Measurements from ENCODE around the gene PSMB3. TPM values are rescaled to one million over a fixed set of nuclear protein-coding genes. Genes with fewer than 3 reads are reported as not detected.

Gene PSMB3
- total RNA-seq, 1 donor from 2014 or later, result 156 TPM

- Histone ChIP-seq H3K4me1 (ENCODE audit: control insufficient read depth in 3 of 3, insufficient read depth in 3 of 3, low read length in 3 of 3) (peaks cover 40 to 60% (median 58%) of the 10 kb centered on the region in 3 donors), H3K27me3 (ENCODE audit: control insufficient read depth in 3 of 3, insufficient read depth in 3 of 3, low read length in 3 of 3) (peaks cover 11 to 59% (median 39%) of the 10 kb centered on the region in 3 donors), H3K27ac (ENCODE audit: low read depth, low read length) (peak overlapping the region; percentile 75), H3K36me3 (ENCODE audit: control insufficient read depth in 3 of 3, insufficient read depth in 3 of 3, low read length in 3 of 3) (peaks cover 0 to 9% (median 5%) of the 10 kb centered on the region in 3 donors), H3K4me3 (ENCODE audit: low read length in 3 of 3) (peak overlapping the region; percentile 70 to 77 (median 73)), H3K9me3 (ENCODE audit: control insufficient read depth in 3 of 3, low read length in 3 of 3) (no peaks in the 10 kb centered on the region), H3K9ac (ENCODE audit: low read depth in 1 of 3, low read length in 3 of 3) (peak overlapping the region; percentile 33 to 75 (median 74))
Observed at GRCh38 chr17:38748892-38749222, 3.7 kb upstream of the PSMB3 start.

DNA sequence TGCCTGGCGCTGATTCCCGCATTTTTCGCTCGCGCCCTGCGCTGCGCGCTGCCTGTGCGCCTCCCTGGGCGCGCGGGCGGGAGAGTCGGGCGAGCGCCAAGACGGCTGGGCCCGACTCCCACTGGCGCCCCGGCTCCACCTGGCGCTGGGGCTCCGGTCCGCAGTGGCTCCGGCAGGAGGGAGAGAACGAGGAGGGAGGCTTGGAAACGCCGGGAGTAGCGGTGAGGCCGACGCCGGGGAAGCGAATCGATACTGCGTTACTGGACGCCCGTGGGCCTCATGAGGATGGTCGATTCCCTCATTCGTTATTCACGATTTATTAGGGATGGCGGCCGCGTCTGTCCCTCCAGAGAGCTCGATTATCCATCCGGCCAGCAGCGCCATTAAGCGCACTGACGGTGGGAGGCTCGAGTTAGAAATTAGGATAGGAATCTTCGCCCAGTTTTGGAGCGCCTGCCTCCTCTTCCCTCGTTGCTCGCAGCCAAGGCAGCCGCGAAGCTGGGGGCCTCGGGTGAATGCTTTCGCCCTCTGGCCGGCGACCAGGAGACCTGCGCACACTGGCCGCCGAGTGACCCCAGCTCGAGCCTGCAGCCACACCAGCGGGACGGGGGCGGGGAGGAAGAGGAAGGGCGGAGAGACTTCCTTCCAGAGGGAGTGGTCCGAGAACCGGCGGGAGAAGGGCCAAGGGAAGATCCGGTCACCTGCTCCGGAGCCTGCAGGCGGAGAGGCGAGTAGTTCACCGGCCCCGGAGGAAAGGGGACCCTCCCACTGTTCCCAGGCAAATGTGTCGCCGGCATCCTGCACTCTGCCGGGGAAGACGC, 3.1 kb upstream of the PSMB3 start:
- H3K27ac ChIP-seq (ENCODE audit: low read depth, low read length), result peak overlapping the region; percentile 75
- peaks cover 11 to 59% (median 39%) of the 10 kb centered on the region in 3 donors for H3K27me3 ChIP-seq (ENCODE audit: control insufficient read depth in 3 of 3, insufficient read depth in 3 of 3, low read length in 3 of 3)
- H3K36me3 ChIP-seq (ENCODE audit: control insufficient read depth in 3 of 3, insufficient read depth in 3 of 3, low read length in 3 of 3), result peaks cover 1 to 11% (median 5%) of the 10 kb centered on the region in 3 donors
- H3K4me1 ChIP-seq (ENCODE audit: control insufficient read depth in 3 of 3, insufficient read depth in 3 of 3, low read length in 3 of 3), result peaks cover 45 to 66% (median 60%) of the 10 kb centered on the region in 3 donors
- H3K9me3 ChIP-seq (ENCODE audit: control insufficient read depth in 3 of 3, low read length in 3 of 3), result no peaks in the 10 kb centered on the region
- peak overlapping the region; percentile 33 to 75 (median 74) for H3K9ac ChIP-seq (ENCODE audit: low read depth in 1 of 3, low read length in 3 of 3)
- H3K4me3 ChIP-seq (ENCODE audit: low read length in 3 of 3), result peak overlapping the region; percentile 70 to 77 (median 73)

- Histone ChIP-seq H3K9ac (ENCODE audit: low read depth in 1 of 3, low read length in 3 of 3) (peak overlapping the region in 2 of 3 donors; percentile 33 to 75), H3K27me3 (ENCODE audit: control insufficient read depth in 3 of 3, insufficient read depth in 3 of 3, low read length in 3 of 3) (peaks cover 11 to 57% (median 39%) of the 10 kb centered on the region in 3 donors), H3K4me3 (ENCODE audit: low read length in 3 of 3) (peak overlapping the region; percentile 70 to 77 (median 73)), H3K27ac (ENCODE audit: low read depth, low read length) (peak overlapping the region; percentile 57), H3K9me3 (ENCODE audit: control insufficient read depth in 3 of 3, low read length in 3 of 3) (no peaks in the 10 kb centered on the region), H3K4me1 (ENCODE audit: control insufficient read depth in 3 of 3, insufficient read depth in 3 of 3, low read length in 3 of 3) (peaks cover 48 to 69% (median 63%) of the 10 kb centered on the region in 3 donors), H3K36me3 (ENCODE audit: control insufficient read depth in 3 of 3, insufficient read depth in 3 of 3, low read length in 3 of 3) (peaks cover 4 to 15% (median 5%) of the 10 kb centered on the region in 3 donors)
Observed at GRCh38 chr17:38750044-38750311, 2.6 kb upstream of the PSMB3 start.

- peaks cover 48 to 69% (median 63%) of the 10 kb centered on the region in 3 donors for H3K4me1 ChIP-seq (ENCODE audit: control insufficient read depth in 3 of 3, insufficient read depth in 3 of 3, low read length in 3 of 3)
- peaks cover 4 to 15% (median 5%) of the 10 kb centered on the region in 3 donors for H3K36me3 ChIP-seq (ENCODE audit: control insufficient read depth in 3 of 3, insufficient read depth in 3 of 3, low read length in 3 of 3)
- peak overlapping the region in 1 of 3 donors; percentile 75 for H3K9ac ChIP-seq (ENCODE audit: low read depth in 1 of 3, low read length in 3 of 3)
- peaks cover 9 to 57% (median 39%) of the 10 kb centered on the region in 3 donors for H3K27me3 ChIP-seq (ENCODE audit: control insufficient read depth in 3 of 3, insufficient read depth in 3 of 3, low read length in 3 of 3)
- peak overlapping the region in 2 of 3 donors; percentile 70 to 77 for H3K4me3 ChIP-seq (ENCODE audit: low read length in 3 of 3)
- H3K9me3 ChIP-seq (ENCODE audit: control insufficient read depth in 3 of 3, low read length in 3 of 3), result no peaks in the 10 kb centered on the region
- peak overlapping the region; percentile 57 for H3K27ac ChIP-seq (ENCODE audit: low read depth, low read length)
Observed at GRCh38 chr17:38750312-38751121, 2.0 kb upstream of the PSMB3 start.

DNA sequence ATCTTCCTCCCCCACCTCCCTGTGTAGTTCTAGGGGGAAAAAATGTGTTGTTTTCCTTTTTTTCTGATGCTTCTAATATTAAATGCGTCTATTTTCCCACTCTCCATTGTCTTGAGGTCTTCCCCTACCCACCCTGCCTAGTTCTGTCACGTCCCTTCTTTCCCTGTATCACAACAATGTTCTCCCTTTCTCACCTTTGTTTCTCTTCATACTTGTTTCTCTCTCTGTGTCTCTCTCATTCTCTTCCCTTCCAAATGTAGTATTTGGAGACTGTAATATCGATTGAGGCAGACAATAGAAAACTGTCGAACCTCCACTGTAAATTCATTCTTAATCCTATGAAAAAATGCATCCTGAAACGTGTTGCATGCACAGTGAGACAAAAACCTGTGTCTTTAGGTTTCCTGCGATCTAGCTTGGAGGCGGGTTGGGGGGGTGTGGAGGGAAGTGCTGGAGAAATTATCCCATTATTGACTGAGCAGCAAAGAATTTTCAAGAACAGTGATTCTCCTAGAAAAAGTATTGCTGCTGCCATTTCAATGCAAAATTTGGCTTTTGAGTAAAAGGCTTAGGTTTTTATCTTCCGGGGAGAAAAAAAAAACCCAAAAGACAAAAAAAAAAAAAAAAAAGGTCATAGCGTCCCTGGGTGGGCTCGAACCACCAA, 1.3 kb upstream of the PSMB3 start:
- H3K36me3 ChIP-seq (ENCODE audit: control insufficient read depth in 3 of 3, insufficient read depth in 3 of 3, low read length in 3 of 3), result peaks cover 11 to 20% (median 12%) of the 10 kb centered on the region in 3 donors
- H3K4me1 ChIP-seq (ENCODE audit: control insufficient read depth in 3 of 3, insufficient read depth in 3 of 3, low read length in 3 of 3), result peaks cover 41 to 64% (median 57%) of the 10 kb centered on the region in 3 donors
- H3K9me3 ChIP-seq (ENCODE audit: control insufficient read depth in 3 of 3, low read length in 3 of 3), result no peaks in the 10 kb centered on the region
- H3K27ac ChIP-seq (ENCODE audit: low read depth, low read length), result no peak overlapping the region
- peaks cover 5 to 51% (median 37%) of the 10 kb centered on the region in 3 donors for H3K27me3 ChIP-seq (ENCODE audit: control insufficient read depth in 3 of 3, insufficient read depth in 3 of 3, low read length in 3 of 3)
- H3K9ac ChIP-seq (ENCODE audit: low read depth in 1 of 3, low read length in 3 of 3), result peak overlapping the region in 1 of 3 donors; percentile 97
- peak overlapping the region in 2 of 3 donors; percentile 2 to 99 for H3K4me3 ChIP-seq (ENCODE audit: low read length in 3 of 3)

DNA sequence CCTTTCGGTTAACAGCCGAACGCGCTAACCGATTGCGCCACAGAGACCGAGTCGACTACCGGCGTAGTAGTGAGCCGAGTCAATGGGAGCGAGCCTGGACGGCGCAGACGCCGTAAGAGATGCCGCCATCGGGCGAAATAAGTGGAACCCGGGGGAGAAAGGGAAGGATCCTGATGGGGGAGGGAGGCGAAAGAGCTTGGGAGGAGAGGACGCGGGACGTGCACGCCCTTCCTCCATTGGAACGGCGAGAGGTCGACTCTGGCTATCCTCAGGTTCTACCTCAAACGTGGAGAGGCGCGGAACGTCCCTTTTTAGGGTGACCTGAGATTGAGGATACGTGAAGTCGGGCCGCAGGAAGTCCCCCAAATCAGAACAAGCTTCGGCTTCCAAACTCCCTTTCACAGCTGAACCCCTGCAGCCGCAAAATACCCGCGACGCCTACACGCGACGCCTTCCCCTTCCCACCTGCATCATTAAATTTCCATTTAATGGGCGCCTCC, 683 bp upstream of the PSMB3 start:
- peak overlapping the region; percentile 81 to 99 (median 99) for H3K4me3 ChIP-seq (ENCODE audit: low read length in 3 of 3)
- H3K27ac ChIP-seq (ENCODE audit: low read depth, low read length), result peak overlapping the region; percentile 94
- H3K9ac ChIP-seq (ENCODE audit: low read depth in 1 of 3, low read length in 3 of 3), result peak overlapping the region; percentile 59 to 98 (median 97)
- H3K4me1 ChIP-seq (ENCODE audit: control insufficient read depth in 3 of 3, insufficient read depth in 3 of 3, low read length in 3 of 3), result peaks cover 36 to 60% (median 51%) of the 10 kb centered on the region in 3 donors
- H3K27me3 ChIP-seq (ENCODE audit: control insufficient read depth in 3 of 3, insufficient read depth in 3 of 3, low read length in 3 of 3), result peaks cover 5 to 45% (median 34%) of the 10 kb centered on the region in 3 donors
- peaks cover 15 to 21% (median 16%) of the 10 kb centered on the region in 3 donors for H3K36me3 ChIP-seq (ENCODE audit: control insufficient read depth in 3 of 3, insufficient read depth in 3 of 3, low read length in 3 of 3)
- no peaks in the 10 kb centered on the region for H3K9me3 ChIP-seq (ENCODE audit: control insufficient read depth in 3 of 3, low read length in 3 of 3)

DNA sequence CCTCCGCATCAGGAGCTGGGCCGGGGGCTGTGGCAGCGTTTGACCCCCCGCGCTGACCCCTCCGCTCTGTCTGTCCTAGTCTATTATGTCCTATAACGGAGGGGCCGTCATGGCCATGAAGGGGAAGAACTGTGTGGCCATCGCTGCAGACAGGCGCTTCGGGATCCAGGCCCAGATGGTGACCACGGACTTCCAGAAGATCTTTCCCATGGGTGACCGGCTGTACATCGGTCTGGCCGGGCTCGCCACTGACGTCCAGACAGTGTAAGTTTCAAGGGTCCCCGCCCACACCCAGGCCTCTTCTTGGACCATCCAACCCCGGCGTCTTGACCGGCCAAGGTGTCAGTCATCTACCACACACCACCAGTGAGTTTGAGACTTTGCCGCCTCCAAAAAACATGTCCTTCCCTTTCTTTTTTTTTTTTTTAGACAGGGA, 548 bp downstream of the PSMB3 start:
- peaks cover 36 to 56% (median 45%) of the 10 kb centered on the region in 3 donors for H3K4me1 ChIP-seq (ENCODE audit: control insufficient read depth in 3 of 3, insufficient read depth in 3 of 3, low read length in 3 of 3)
- peaks cover 16 to 21% (median 18%) of the 10 kb centered on the region in 3 donors for H3K36me3 ChIP-seq (ENCODE audit: control insufficient read depth in 3 of 3, insufficient read depth in 3 of 3, low read length in 3 of 3)
- H3K4me3 ChIP-seq (ENCODE audit: low read length in 3 of 3), result peak overlapping the region; percentile 98 to 99 (median 99)
- no peaks in the 10 kb centered on the region for H3K9me3 ChIP-seq (ENCODE audit: control insufficient read depth in 3 of 3, low read length in 3 of 3)
- peaks cover 0 to 38% (median 29%) of the 10 kb centered on the region in 3 donors for H3K27me3 ChIP-seq (ENCODE audit: control insufficient read depth in 3 of 3, insufficient read depth in 3 of 3, low read length in 3 of 3)
- H3K9ac ChIP-seq (ENCODE audit: low read depth in 1 of 3, low read length in 3 of 3), result peak overlapping the region; percentile 97 to 98 (median 97)
- H3K27ac ChIP-seq (ENCODE audit: low read depth, low read length), result peak overlapping the region; percentile 94

DNA sequence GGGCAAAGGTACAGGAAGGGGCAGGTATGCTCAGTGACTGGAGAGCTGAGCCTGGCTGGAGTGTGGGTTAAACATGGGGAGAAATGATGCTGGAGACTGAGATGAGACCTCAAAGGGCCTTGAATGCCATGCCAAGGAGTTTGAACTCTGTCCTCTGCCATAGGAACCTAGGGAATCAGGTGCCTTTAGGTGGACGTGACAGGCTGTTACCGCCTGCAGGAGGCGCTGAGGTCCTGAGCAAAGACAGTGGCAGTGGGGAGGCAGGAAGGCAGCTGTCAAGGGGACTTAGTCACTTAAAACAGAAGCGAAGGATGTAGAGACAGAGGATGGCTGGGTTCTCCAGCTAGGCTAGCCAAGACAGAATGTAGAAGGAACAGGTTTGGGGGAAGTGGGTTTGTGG, 9.1 kb downstream of the PSMB3 start:
- Histone ChIP-seq H3K9me3 (ENCODE audit: control insufficient read depth in 3 of 3, low read length in 3 of 3) (no peaks in the 10 kb centered on the region), H3K27ac (ENCODE audit: low read depth, low read length) (no peak overlapping the region), H3K36me3 (ENCODE audit: control insufficient read depth in 3 of 3, insufficient read depth in 3 of 3, low read length in 3 of 3) (peaks cover 54 to 63% (median 61%) of the 10 kb centered on the region in 3 donors), H3K9ac (ENCODE audit: low read depth in 1 of 3, low read length in 3 of 3) (peak overlapping the region in 1 of 3 donors; percentile 8), H3K4me1 (ENCODE audit: control insufficient read depth in 3 of 3, insufficient read depth in 3 of 3, low read length in 3 of 3) (no peaks in the 10 kb centered on the region), H3K4me3 (ENCODE audit: low read length in 3 of 3) (no peak overlapping the region), H3K27me3 (ENCODE audit: control insufficient read depth in 3 of 3, insufficient read depth in 3 of 3, low read length in 3 of 3) (no peaks in the 10 kb centered on the region)

- Histone ChIP-seq H3K36me3 (ENCODE audit: control insufficient read depth in 3 of 3, insufficient read depth in 3 of 3, low read length in 3 of 3) (peaks cover 58 to 69% (median 65%) of the 10 kb centered on the region in 3 donors), H3K9me3 (ENCODE audit: control insufficient read depth in 3 of 3, low read length in 3 of 3) (no peaks in the 10 kb centered on the region), H3K27ac (ENCODE audit: low read depth, low read length) (no peak overlapping the region), H3K4me1 (ENCODE audit: control insufficient read depth in 3 of 3, insufficient read depth in 3 of 3, low read length in 3 of 3) (no peaks in the 10 kb centered on the region), H3K27me3 (ENCODE audit: control insufficient read depth in 3 of 3, insufficient read depth in 3 of 3, low read length in 3 of 3) (no peaks in the 10 kb centered on the region), H3K4me3 (ENCODE audit: low read length in 3 of 3) (no peak overlapping the region), H3K9ac (ENCODE audit: low read depth in 1 of 3, low read length in 3 of 3) (no peak overlapping the region)
Observed at GRCh38 chr17:38762231-38762630, 9.7 kb downstream of the PSMB3 start.

All from skeletal muscle tissue (tissue), 4 donors.